HepG2 (cell line): ENCODE results near the gene KIAA0232.

Source experiments
- CREB1 ChIP-seq, 2 experiments: fragments of 450-650 bp in 1 of 2; IDR thresholded peaks; 2 replicates each; pipeline ENCODE4 v1.6.1; 2016 to 2017; ENCODE audit warnings: control low read depth in 1 of 2, mild to moderate bottlenecking in 1 of 2, missing compliant biosample characterization in 1 of 2, missing genetic modification characterization in 1 of 2
- FIP1L1 ChIP-seq: fragments of 200-400 bp; formaldehyde crosslinking; IDR thresholded peaks from 2 replicates; pipeline ENCODE4 v1.6.1; 2018; ENCODE audit warnings: low read depth, mild to moderate bottlenecking, low read length, moderate library complexity, borderline replicate concordance; ENCODE audit not compliant: insufficient read depth
- MEF2D ChIP-seq: sonication (generic); formaldehyde crosslinking; IDR thresholded peaks from 2 replicates; pipeline ENCODE4 v1.5.1; 2020; ENCODE audit warnings: mild to moderate bottlenecking, missing genetic modification reagents
- POGZ ChIP-seq: sonication (generic); formaldehyde crosslinking; IDR thresholded peaks from 2 replicates; pipeline ENCODE4 v1.4.0; 2020; ENCODE audit warnings: mild to moderate bottlenecking, missing genetic modification reagents
- TARDBP ChIP-seq: sonication (generic); formaldehyde crosslinking; IDR thresholded peaks from 2 replicates; pipeline ENCODE4 v1.8.0; 2022; ENCODE audit warnings: mild to moderate bottlenecking, missing genetic modification reagents
- ZFP62 ChIP-seq: sonication (generic); formaldehyde crosslinking; IDR thresholded peaks from 2 replicates; pipeline ENCODE4 v1.4.0; 2020; ENCODE audit warnings: missing genetic modification reagents
- ZNF317 ChIP-seq: sonication (generic); formaldehyde crosslinking; IDR thresholded peaks from 2 replicates; pipeline ENCODE4 v1.5.0; 2020; ENCODE audit warnings: mild to moderate bottlenecking, missing genetic modification reagents
- TF ChIP-seq, protein P1 (sequence below): sonication (generic); formaldehyde crosslinking; IDR thresholded peaks from 2 replicates; pipeline ENCODE4 v1.5.0; 2020; ENCODE audit warnings: mild to moderate bottlenecking, missing genetic modification reagents, moderate library complexity
- TF ChIP-seq, protein P2 (sequence below): sonication (generic); formaldehyde crosslinking; IDR thresholded peaks from 2 replicates; pipeline ENCODE4 v1.4.0; 2020; ENCODE audit warnings: missing genetic modification reagents
- TF ChIP-seq, protein P3 (sequence below): sonication (generic); formaldehyde crosslinking; IDR thresholded peaks from 2 replicates; pipeline ENCODE4 v1.4.0; 2020; ENCODE audit warnings: missing genetic modification reagents, mild to moderate bottlenecking, borderline replicate concordance
- TF ChIP-seq, protein P4 (sequence below): sonication (generic); formaldehyde crosslinking; IDR thresholded peaks from 2 replicates; pipeline ENCODE4 v1.8.1; 2023; ENCODE audit warnings: missing genetic modification reagents, inconsistent platforms, borderline replicate concordance
- TF ChIP-seq, protein P5 (sequence below): sonication (generic); formaldehyde crosslinking; IDR thresholded peaks from 2 replicates; pipeline ENCODE4 v1.4.0; 2020; ENCODE audit warnings: low read depth, mild to moderate bottlenecking, missing genetic modification reagents

DNA sequence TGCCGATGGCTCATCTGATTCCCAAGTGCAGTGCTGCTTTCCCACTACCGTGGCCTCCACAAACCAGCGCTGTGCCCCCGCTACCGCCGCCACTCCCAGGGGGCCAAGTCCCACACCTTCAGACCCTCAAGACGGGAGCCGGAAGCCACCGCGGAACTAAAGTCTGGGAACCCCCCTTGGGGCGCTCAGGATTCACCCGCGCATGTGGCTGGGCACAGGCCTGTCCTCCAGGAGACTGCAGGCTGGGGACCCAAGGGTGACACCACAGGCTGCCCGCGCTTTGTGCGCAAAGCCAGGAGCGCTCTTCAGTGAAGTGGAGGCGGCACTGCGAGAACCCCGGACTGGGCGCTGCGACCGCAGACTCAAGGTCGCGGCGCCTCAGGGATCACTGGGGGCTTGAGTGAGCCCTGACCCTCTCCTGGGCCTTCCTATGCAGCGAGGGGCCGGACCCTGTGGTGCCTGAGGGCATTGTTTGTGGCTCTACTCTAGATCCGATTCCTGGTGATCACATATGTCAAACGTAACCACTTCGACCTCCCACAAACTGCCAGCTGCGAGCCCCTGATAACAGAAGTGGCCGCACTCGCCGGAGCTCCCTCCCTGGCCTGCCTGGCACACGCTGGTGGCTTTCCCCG is 106.7 kb downstream of the KIAA0232 start:
- TF ChIP-seq, protein P1, sequence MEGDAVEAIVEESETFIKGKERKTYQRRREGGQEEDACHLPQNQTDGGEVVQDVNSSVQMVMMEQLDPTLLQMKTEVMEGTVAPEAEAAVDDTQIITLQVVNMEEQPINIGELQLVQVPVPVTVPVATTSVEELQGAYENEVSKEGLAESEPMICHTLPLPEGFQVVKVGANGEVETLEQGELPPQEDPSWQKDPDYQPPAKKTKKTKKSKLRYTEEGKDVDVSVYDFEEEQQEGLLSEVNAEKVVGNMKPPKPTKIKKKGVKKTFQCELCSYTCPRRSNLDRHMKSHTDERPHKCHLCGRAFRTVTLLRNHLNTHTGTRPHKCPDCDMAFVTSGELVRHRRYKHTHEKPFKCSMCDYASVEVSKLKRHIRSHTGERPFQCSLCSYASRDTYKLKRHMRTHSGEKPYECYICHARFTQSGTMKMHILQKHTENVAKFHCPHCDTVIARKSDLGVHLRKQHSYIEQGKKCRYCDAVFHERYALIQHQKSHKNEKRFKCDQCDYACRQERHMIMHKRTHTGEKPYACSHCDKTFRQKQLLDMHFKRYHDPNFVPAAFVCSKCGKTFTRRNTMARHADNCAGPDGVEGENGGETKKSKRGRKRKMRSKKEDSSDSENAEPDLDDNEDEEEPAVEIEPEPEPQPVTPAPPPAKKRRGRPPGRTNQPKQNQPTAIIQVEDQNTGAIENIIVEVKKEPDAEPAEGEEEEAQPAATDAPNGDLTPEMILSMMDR (CRISPR knock-in tag) = no peak
- TF ChIP-seq ZFP62 (CRISPR knock-in tag) (no peak), POGZ (CRISPR knock-in tag) (no peak), CREB1 (IDR thresholded peaks at IDR 0.05) (no peak), CREB1 (CRISPR knock-in tag; IDR thresholded peaks at IDR 0.05) (no peak), FIP1L1 (no peak), MEF2D (CRISPR knock-in tag) (no peak), ZNF317 (CRISPR knock-in tag) (no peak), TARDBP (no peak)
- TF ChIP-seq, protein P2, sequence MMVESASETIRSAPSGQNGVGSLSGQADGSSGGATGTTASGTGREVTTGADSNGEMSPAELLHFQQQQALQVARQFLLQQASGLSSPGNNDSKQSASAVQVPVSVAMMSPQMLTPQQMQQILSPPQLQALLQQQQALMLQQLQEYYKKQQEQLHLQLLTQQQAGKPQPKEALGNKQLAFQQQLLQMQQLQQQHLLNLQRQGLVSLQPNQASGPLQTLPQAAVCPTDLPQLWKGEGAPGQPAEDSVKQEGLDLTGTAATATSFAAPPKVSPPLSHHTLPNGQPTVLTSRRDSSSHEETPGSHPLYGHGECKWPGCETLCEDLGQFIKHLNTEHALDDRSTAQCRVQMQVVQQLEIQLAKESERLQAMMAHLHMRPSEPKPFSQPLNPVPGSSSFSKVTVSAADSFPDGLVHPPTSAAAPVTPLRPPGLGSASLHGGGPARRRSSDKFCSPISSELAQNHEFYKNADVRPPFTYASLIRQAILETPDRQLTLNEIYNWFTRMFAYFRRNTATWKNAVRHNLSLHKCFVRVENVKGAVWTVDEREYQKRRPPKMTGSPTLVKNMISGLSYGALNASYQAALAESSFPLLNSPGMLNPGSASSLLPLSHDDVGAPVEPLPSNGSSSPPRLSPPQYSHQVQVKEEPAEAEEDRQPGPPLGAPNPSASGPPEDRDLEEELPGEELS (CRISPR knock-in tag) = no peak
- TF ChIP-seq, protein P3, sequence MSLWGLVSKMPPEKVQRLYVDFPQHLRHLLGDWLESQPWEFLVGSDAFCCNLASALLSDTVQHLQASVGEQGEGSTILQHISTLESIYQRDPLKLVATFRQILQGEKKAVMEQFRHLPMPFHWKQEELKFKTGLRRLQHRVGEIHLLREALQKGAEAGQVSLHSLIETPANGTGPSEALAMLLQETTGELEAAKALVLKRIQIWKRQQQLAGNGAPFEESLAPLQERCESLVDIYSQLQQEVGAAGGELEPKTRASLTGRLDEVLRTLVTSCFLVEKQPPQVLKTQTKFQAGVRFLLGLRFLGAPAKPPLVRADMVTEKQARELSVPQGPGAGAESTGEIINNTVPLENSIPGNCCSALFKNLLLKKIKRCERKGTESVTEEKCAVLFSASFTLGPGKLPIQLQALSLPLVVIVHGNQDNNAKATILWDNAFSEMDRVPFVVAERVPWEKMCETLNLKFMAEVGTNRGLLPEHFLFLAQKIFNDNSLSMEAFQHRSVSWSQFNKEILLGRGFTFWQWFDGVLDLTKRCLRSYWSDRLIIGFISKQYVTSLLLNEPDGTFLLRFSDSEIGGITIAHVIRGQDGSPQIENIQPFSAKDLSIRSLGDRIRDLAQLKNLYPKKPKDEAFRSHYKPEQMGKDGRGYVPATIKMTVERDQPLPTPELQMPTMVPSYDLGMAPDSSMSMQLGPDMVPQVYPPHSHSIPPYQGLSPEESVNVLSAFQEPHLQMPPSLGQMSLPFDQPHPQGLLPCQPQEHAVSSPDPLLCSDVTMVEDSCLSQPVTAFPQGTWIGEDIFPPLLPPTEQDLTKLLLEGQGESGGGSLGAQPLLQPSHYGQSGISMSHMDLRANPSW (CRISPR knock-in tag) = no peak
- TF ChIP-seq, protein P4, sequence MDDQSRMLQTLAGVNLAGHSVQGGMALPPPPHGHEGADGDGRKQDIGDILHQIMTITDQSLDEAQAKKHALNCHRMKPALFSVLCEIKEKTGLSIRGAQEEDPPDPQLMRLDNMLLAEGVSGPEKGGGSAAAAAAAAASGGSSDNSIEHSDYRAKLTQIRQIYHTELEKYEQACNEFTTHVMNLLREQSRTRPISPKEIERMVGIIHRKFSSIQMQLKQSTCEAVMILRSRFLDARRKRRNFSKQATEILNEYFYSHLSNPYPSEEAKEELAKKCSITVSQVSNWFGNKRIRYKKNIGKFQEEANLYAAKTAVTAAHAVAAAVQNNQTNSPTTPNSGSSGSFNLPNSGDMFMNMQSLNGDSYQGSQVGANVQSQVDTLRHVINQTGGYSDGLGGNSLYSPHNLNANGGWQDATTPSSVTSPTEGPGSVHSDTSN (CRISPR knock-in tag) = no peak
- TF ChIP-seq, protein P5, sequence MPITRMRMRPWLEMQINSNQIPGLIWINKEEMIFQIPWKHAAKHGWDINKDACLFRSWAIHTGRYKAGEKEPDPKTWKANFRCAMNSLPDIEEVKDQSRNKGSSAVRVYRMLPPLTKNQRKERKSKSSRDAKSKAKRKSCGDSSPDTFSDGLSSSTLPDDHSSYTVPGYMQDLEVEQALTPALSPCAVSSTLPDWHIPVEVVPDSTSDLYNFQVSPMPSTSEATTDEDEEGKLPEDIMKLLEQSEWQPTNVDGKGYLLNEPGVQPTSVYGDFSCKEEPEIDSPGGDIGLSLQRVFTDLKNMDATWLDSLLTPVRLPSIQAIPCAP (CRISPR knock-in tag) = no peak
